Measurements from ENCODE around the gene P2RX4. TPM values are rescaled to one million over a fixed set of nuclear protein-coding genes. Genes with fewer than 3 reads are reported as not detected.

The P2RX4 gene
- total and polyA plus RNA-seq, 4 donors: 16.5 to 32.1 (median 21.8) TPM

- Histone ChIP-seq H3K27ac (ENCODE audit: low read depth in 1 of 2, low read length in 2 of 2) (peak overlapping the region in 1 of 2 donors; percentile 8), H3K4me1 (ENCODE audit: control insufficient read depth in 4 of 4, insufficient read depth in 4 of 4, low read length in 3 of 4) (peaks cover 0 to 5% (median 0%) of the 10 kb centered on the region in 4 donors), H3K9me3 (ENCODE audit: control insufficient read depth in 4 of 4, low read length in 3 of 4) (no peaks in the 10 kb centered on the region), H3K27me3 (ENCODE audit: control insufficient read depth in 4 of 4, insufficient read depth in 4 of 4, low read length in 3 of 4) (no peaks in the 10 kb centered on the region), H3K9ac (ENCODE audit: low read depth in 1 of 2, low read length in 2 of 2) (no peak overlapping the region), H3K36me3 (ENCODE audit: control insufficient read depth in 4 of 4, insufficient read depth in 3 of 4, low read depth in 1 of 4, low read length in 3 of 4) (peaks cover 0 to 2% (median 0%) of the 10 kb centered on the region in 4 donors), H3K4me3 (ENCODE audit: low read depth in 1 of 3, low read length in 3 of 3) (no peak overlapping the region)
- no peak for DNase-seq (ENCODE audit: low spot score)
- no peak for TF ChIP-seq YY1 (IDR thresholded peaks at IDR 0.05)
- TF ChIP-seq EGR1 (IDR thresholded peaks at IDR 0.05; ENCODE audit: low read depth in 2 of 2): no peak
- TF ChIP-seq NR2F2 (IDR thresholded peaks at IDR 0.05): no peak
- TF ChIP-seq FOXA1 (IDR thresholded peaks at IDR 0.05): no peak
- TF ChIP-seq, protein P1, sequence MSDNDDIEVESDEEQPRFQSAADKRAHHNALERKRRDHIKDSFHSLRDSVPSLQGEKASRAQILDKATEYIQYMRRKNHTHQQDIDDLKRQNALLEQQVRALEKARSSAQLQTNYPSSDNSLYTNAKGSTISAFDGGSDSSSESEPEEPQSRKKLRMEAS (IDR thresholded peaks at IDR 0.05): no peak
- TF ChIP-seq HNF4G (IDR thresholded peaks at IDR 0.05): no peak
- TF ChIP-seq, protein P2, sequence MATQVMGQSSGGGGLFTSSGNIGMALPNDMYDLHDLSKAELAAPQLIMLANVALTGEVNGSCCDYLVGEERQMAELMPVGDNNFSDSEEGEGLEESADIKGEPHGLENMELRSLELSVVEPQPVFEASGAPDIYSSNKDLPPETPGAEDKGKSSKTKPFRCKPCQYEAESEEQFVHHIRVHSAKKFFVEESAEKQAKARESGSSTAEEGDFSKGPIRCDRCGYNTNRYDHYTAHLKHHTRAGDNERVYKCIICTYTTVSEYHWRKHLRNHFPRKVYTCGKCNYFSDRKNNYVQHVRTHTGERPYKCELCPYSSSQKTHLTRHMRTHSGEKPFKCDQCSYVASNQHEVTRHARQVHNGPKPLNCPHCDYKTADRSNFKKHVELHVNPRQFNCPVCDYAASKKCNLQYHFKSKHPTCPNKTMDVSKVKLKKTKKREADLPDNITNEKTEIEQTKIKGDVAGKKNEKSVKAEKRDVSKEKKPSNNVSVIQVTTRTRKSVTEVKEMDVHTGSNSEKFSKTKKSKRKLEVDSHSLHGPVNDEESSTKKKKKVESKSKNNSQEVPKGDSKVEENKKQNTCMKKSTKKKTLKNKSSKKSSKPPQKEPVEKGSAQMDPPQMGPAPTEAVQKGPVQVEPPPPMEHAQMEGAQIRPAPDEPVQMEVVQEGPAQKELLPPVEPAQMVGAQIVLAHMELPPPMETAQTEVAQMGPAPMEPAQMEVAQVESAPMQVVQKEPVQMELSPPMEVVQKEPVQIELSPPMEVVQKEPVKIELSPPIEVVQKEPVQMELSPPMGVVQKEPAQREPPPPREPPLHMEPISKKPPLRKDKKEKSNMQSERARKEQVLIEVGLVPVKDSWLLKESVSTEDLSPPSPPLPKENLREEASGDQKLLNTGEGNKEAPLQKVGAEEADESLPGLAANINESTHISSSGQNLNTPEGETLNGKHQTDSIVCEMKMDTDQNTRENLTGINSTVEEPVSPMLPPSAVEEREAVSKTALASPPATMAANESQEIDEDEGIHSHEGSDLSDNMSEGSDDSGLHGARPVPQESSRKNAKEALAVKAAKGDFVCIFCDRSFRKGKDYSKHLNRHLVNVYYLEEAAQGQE (IDR thresholded peaks at IDR 0.05): no peak
- no peak for TF ChIP-seq SP1 (IDR thresholded peaks at IDR 0.05)
- no peak for TF ChIP-seq FOXA2 (IDR thresholded peaks at IDR 0.05)
- no peak for TF ChIP-seq CTCF (IDR thresholded peaks at IDR 0.05; ENCODE audit: low read depth, low read length, missing input control)
- no peak for TF ChIP-seq ZBTB33 (IDR thresholded peaks at IDR 0.05)
- no peak for TF ChIP-seq RAD21 (IDR thresholded peaks at IDR 0.05)
- TF ChIP-seq RXRA (IDR thresholded peaks at IDR 0.05): no peak
- no peak for TF ChIP-seq HNF4A (conservative IDR thresholded peaks at IDR 0.05)
- no peak for TF ChIP-seq JUND (IDR thresholded peaks at IDR 0.05)
- TF ChIP-seq GABPA (IDR thresholded peaks at IDR 0.05 in 1 of 2, conservative IDR thresholded peaks at IDR 0.05 in 1 of 2): no peak
- TF ChIP-seq, protein P3, sequence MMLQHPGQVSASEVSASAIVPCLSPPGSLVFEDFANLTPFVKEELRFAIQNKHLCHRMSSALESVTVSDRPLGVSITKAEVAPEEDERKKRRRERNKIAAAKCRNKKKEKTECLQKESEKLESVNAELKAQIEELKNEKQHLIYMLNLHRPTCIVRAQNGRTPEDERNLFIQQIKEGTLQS (IDR thresholded peaks at IDR 0.05): no peak
- TF ChIP-seq TAF1 (conservative IDR thresholded peaks at IDR 0.05): no peak
- 91% methylated on average over 15 of the region's 15 CpGs for whole genome bisulfite sequencing
Observed at GRCh38 chr12:121209221-121209620, 708 bp upstream of the P2RX4 start.

Data from liver (tissue), 9 donors.